Measurements from ENCODE around the gene DGUOK. TPM values are rescaled to one million over a fixed set of nuclear protein-coding genes. Genes with fewer than 3 reads are reported as not detected.

Gene DGUOK
- total RNA-seq, 1 experiment from 2014 or later: 100 TPM

DNA sequence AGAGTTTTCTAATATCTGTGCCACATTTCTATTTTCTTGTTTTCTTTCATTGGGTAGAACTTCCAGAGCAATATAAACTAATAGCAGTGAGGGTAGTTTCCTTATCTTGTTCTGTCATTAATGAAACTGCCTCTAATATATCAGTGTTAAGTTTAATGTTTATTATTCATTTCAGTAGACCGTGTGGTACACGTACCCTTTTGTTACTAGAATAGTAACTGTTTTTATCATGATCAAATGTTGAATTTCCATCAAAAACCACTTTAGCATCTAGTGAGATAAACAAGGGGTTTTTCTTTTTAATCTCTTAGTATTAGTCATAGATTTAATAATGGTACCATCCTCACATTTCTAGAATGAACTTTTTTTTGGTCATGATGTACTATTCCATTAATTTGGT, 16.0 kb downstream of the DGUOK start:
- TF ChIP-seq, protein P1, sequence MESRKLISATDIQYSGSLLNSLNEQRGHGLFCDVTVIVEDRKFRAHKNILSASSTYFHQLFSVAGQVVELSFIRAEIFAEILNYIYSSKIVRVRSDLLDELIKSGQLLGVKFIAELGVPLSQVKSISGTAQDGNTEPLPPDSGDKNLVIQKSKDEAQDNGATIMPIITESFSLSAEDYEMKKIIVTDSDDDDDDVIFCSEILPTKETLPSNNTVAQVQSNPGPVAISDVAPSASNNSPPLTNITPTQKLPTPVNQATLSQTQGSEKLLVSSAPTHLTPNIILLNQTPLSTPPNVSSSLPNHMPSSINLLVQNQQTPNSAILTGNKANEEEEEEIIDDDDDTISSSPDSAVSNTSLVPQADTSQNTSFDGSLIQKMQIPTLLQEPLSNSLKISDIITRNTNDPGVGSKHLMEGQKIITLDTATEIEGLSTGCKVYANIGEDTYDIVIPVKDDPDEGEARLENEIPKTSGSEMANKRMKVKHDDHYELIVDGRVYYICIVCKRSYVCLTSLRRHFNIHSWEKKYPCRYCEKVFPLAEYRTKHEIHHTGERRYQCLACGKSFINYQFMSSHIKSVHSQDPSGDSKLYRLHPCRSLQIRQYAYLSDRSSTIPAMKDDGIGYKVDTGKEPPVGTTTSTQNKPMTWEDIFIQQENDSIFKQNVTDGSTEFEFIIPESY (IDR thresholded peaks at IDR 0.05; ENCODE audit: extremely low read depth, insufficient replicate concordance, low read length): no peak
- TF ChIP-seq POLR2AphosphoS5 (IDR thresholded peaks at IDR 0.05; ENCODE audit: low read depth, low read length): no peak
- TF ChIP-seq, protein P2, sequence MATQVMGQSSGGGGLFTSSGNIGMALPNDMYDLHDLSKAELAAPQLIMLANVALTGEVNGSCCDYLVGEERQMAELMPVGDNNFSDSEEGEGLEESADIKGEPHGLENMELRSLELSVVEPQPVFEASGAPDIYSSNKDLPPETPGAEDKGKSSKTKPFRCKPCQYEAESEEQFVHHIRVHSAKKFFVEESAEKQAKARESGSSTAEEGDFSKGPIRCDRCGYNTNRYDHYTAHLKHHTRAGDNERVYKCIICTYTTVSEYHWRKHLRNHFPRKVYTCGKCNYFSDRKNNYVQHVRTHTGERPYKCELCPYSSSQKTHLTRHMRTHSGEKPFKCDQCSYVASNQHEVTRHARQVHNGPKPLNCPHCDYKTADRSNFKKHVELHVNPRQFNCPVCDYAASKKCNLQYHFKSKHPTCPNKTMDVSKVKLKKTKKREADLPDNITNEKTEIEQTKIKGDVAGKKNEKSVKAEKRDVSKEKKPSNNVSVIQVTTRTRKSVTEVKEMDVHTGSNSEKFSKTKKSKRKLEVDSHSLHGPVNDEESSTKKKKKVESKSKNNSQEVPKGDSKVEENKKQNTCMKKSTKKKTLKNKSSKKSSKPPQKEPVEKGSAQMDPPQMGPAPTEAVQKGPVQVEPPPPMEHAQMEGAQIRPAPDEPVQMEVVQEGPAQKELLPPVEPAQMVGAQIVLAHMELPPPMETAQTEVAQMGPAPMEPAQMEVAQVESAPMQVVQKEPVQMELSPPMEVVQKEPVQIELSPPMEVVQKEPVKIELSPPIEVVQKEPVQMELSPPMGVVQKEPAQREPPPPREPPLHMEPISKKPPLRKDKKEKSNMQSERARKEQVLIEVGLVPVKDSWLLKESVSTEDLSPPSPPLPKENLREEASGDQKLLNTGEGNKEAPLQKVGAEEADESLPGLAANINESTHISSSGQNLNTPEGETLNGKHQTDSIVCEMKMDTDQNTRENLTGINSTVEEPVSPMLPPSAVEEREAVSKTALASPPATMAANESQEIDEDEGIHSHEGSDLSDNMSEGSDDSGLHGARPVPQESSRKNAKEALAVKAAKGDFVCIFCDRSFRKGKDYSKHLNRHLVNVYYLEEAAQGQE (IDR thresholded peaks at IDR 0.05; ENCODE audit: low read depth): no peak
- no peak for TF ChIP-seq CEBPB (IDR thresholded peaks at IDR 0.05; ENCODE audit: low read depth)
- TF ChIP-seq POLR2A (IDR thresholded peaks at IDR 0.05; ENCODE audit: borderline replicate concordance, extremely low read depth, insufficient read depth, insufficient read length): no peak
- H3K4me2 ChIP-seq (ENCODE audit: low read length): no peak overlapping the region
- no peaks in the 10 kb centered on the region for H3K9me3 ChIP-seq (ENCODE audit: control insufficient read depth in 1 of 2, insufficient read depth in 1 of 2, low read depth in 1 of 2, low read length in 2 of 2)
- peaks cover 21 to 37% of the 10 kb centered on the region in 2 experiments; a peak in 3 of 4 replicates for H3K36me3 ChIP-seq (ENCODE audit: control insufficient read depth in 1 of 2, insufficient read depth in 2 of 2, low read length in 2 of 2)
- POLR2A ChIA-PET: no interaction called here
- no peak overlapping the region for H3K4me3 ChIP-seq (replicated peaks in 1 of 2; ENCODE audit: low read depth in 1 of 2, low read length in 2 of 2)
- ATAC-seq: no peak
- RAD21 ChIA-PET (ENCODE audit: low non-redundant PET in 1 of 2, low total read pairs in 2 of 2, uncharacterized antibody in 2 of 2, unreplicated experiment in 2 of 2): no interaction called here
- peaks cover 96% of the 10 kb centered on the region for H3K79me2 ChIP-seq (ENCODE audit: insufficient read depth, low read length)
- H3K9me2 ChIP-seq (ENCODE audit: insufficient read depth): no peaks in the 10 kb centered on the region
- H3K27ac ChIP-seq (ENCODE audit: low read depth, low read length): no peak overlapping the region
- no peak overlapping the region for H2AFZ ChIP-seq (ENCODE audit: low read depth, low read length, poor library complexity, severe bottlenecking)
- CTCF ChIA-PET: interaction anchor here (0.6 kb wide), 1 partner anchor 52 kb away, joined by 3 read pairs; no protein-coding TSS in a partner anchor
- no peak overlapping the region for H3K9ac ChIP-seq (ENCODE audit: low read length)
- intact Hi-C loops (cut with micrococcal nuclease): no loop called here
- no peaks in the 10 kb centered on the region; a peak in 1 of 4 replicates for H3K4me1 ChIP-seq (ENCODE audit: control insufficient read depth in 1 of 2, insufficient read depth in 2 of 2, low read length in 2 of 2)
- no peaks in the 10 kb centered on the region for H3K27me3 ChIP-seq (ENCODE audit: insufficient read depth, low read length)
- BruUV-seq (replicated peaks): no TSS peak
- DNase-seq (ENCODE audit: low read depth, low spot score): no peak
- H4K20me1 ChIP-seq (ENCODE audit: insufficient read depth): peaks cover 4% of the 10 kb centered on the region; the same call in 1 of the 2 replicates

All from HCT116 (cell line).